GM18498 (cell line): ENCODE results near the gene KRTAP1-1.
"Not testable (repeated sequence)": the region's sequence is repeated elsewhere in the genome, so short reads cannot be mapped to it uniquely, and the experiment has no call there.

Experiments
- ATAC-seq: cut with Tn5 transposase; IDR thresholded peaks from one replicate; pipeline ENCODE4 v1.9.1; 2021; ENCODE audit warnings: mild to moderate bottlenecking, moderate library complexity; ENCODE audit not compliant: unreplicated experiment

Gene KRTAP1-1

DNA sequence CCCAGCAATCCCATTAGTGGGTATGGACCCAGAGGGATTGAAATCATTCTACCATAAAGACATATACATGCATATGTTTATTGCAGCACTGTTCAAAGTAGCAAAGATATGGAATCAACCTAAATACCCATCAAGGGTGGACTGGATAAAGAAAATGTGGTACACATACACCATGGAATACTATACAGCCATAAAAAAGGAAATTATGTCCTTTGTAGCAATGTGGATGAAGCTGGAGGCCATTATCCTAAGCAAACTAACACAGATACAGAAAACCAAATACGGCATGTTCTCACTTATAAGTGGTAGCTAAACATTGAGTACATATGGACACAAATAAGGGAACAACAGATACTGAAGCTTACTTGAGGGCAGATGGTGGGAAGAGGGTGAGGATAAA lies 16.3 kb upstream of the KRTAP1-1 start:
- ATAC-seq: no peak

DNA sequence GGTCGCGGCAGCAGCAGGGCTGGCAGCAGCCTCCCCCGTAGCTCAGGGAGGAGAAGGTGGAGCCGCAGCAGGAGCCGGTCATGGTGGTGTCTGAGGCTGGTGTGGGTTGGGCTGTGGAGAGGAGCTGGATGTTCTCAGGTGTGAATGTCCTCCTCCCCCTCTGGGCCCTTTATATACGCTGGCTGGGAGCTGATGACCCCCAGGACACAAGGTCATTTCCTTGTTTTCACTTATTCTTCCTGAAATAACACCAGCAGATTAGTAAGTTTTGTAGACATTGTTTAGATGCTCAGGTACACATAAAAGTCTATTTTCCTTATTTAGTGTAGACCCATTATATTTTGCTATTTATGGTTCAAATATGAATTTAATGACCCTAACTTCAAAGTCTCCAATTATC lies 13.9 kb upstream of the KRTAP1-1 start, which contains the start of gene KRTAP2-2:
KRTAP2-2 (minus strand) TSS at position 101 of the 400 bp plus-strand sequence; CDS start at position 82, 19 bp downstream.
- ATAC-seq: not testable (repeated sequence)

DNA sequence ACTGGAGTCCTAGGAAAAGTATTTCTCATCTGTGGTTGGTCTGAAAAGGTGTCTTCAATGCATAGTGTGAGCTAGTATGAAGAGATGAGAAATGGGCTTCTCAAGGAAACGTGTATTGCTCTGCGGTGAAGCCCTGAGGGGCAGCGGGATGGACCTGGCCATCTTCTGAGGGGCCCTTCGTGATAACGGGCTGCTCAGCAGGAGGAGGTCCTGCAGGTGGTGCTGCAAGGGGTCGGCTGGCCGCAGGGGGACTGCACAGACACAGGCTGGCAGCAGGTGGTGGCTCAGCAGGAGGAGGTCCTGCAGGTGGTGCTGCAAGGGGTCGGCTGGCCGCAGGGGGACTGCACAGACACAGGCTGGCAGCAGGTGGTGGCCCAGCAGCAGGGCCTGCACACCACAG lies 13.3 kb upstream of the KRTAP1-1 start:
- ATAC-seq: not testable (repeated sequence)

DNA sequence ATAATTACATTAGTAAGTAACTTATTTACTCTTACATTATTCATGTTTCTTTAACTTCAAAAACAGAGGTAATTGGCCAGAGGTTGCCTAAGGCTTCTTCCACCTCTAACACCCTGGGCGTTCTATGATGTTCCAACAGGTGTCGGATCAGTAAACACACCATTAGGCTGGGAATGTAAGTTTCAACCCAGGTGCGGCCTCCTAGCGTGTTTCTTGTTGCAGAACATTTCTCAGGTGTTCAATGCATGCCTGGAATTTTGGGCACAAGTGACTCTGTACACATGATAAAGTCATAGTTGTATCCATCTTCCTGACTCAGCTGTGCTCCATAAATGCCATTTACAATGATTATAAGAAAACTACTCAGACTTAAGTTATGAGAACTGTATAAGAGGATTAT lies 12.8 kb upstream of the KRTAP1-1 start:
- ATAC-seq: no peak

DNA sequence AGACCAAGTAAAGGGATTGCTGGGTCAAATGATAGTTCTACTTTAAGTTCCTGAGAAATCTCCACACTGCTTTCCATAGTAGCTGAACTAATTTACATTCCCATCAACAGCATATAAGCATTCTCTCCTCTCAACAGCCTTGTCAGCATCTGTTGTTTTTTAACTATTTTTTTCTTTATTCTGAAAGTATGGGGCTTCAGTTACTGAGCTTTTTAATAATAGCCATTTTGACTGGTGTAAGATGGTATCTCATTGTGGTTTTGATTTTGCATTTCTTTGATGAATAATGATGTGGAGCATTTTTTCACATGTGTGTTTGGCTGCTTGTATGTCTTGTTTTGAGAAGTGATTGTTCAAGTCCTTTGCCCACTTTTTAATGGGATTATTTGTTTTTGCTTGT lies 11.3 kb upstream of the KRTAP1-1 start:
- ATAC-seq: no peak

DNA sequence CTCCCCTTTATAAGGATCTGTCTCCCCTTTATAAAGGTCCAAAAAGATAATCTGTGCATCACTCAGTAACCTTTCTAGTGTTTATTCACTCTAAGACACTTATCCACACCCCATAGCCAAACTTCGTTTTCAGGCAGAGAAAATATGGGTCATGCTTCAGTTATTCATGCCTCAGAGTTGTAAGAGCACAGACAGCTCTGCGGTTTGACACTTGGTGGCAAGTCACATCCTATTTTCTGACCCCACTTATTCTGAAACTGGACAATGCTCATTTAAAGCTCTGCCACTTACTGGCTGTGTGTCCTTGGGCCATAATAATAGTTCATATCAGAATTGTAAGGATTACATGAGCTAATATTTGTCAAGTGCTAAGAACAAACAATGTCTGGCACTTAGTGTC lies 7.9 kb upstream of the KRTAP1-1 start:
- no peak for ATAC-seq

DNA sequence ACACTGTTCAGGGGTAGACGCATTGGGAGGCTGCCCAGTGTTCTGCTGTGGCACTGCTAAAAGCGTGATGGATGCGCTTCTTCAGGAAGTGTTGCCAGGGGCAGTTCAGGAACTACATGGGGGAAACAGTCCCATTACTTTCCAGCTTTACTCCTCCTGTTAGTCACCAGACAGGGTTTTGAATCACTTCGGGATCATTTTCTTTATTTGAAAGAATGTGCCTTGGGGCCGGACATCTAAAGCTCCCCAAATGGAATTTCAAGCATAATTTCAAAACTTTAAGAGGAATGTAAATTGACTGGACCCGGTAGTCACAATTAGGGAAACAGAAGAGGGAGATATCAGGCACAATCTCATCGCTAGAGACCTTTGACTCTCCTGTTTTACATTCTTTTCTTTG lies 7.2 kb upstream of the KRTAP1-1 start:
- ATAC-seq: no peak

DNA sequence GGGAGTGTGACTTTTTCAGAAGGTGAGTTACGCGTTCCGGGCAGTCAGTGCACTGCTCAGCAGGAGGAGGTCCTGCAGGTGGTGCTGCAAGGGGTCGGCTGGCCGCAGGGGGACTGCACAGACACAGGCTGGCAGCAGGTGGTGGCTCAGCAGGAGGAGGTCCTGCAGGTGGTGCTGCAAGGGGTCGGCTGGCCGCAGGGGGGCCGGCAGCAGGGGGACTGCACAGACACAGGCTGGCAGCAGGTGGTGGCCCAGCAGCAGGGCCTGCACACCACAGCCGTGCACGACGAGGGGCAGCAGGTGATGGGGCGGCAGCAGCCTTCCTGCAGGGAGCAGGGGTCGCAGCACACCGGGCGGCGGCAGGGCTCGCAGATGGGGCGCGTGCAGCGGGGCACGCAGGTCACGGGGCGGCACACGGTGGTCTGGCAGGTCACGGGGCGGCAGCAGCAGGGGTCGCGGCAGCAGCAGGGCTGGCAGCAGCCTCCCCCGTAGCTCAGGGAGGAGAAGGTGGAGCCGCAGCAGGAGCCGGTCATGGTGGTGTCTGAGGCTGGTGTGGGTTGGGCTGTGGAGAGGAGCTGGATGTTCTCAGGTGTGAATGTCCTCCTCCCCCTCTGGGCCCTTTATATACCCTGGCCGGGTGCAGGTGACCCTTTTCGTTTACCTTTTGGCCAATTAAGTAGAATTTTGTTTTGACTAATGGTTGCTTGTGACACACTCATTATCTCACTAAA lies 5.7 kb upstream of the KRTAP1-1 start, which contains the start of gene KRTAP2-1:
KRTAP2-1 (minus strand) TSS at position 582 of the 731 bp plus-strand sequence; CDS start at position 533, 49 bp downstream.
- ATAC-seq: not testable (repeated sequence)

DNA sequence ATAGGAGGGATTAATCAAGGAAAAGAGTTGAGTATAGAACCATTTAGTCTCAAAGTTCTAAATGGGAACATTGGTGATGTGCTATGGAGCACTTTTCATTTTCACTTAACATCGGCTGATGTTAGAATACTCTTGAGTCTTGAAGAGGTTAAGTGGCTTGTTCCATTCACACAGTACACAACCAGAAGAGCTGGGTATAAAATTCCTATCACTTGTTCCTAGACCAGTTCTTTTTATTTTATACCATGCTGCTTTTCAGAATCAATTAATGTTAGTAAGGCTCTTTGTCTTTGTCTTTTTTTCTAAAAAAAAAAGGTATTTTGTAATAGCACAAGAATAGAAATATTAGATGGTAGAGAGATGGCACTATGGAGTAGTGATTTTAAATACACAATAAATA lies 1.7 kb upstream of the KRTAP1-1 start:
- no peak for ATAC-seq

DNA sequence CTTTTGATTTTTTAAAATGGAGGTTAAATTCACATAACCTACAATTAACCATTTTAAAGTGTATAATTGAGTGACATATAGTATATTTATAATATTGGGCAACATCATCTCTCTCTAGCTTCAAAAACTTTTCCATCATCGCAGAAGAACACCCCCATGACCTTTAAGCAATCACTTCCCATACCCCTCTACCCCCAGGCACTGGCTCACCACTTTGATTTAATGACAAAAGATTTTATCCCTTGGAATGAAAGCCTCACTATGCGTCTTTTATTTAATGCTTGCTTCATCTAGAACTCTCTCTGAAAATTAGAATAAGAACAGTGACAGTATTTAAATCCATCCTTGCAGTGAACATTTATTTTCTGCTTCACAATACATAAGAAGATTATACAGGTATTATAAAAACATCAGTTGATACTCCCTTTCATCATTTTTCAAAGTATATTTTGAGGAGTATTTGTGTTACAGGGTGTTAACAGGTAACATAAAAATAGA lies 3.3 kb downstream of the KRTAP1-1 start:
- ATAC-seq: no peak

DNA sequence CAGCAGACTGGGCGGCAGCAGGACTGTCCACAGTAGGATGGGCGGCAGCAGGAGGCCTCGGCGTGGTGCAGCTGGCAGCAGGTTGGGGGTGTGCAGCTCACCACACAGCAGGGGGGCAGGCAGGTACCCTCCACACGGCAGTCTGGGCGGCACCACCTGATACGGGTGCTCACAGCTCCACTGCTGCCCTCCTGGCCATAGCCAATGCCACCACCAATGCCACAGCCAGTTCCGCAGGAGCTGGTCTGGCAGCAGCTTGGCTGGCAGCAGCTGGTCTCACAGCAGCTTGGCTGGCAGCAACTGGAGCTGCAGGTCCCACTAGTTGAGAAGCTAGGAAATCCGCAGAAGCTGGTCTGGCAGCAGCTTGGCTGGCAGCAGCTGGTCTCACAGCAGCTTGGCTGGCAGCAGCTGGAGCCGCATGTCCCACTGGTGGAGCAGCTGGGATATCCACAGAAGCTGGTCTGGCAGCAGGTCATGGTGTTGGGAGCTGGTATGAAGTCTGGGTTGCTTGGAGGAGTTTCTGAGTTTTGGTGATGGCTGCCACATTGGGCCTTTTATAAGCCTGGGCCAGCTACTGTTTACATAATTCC lies 6.8 kb downstream of the KRTAP1-1 start, which contains the start of gene KRTAP1-3:
KRTAP1-3 (minus strand) TSS at position 529 of the 590 bp plus-strand sequence; CDS start at position 476, 53 bp downstream.
- ATAC-seq: not testable (repeated sequence)

DNA sequence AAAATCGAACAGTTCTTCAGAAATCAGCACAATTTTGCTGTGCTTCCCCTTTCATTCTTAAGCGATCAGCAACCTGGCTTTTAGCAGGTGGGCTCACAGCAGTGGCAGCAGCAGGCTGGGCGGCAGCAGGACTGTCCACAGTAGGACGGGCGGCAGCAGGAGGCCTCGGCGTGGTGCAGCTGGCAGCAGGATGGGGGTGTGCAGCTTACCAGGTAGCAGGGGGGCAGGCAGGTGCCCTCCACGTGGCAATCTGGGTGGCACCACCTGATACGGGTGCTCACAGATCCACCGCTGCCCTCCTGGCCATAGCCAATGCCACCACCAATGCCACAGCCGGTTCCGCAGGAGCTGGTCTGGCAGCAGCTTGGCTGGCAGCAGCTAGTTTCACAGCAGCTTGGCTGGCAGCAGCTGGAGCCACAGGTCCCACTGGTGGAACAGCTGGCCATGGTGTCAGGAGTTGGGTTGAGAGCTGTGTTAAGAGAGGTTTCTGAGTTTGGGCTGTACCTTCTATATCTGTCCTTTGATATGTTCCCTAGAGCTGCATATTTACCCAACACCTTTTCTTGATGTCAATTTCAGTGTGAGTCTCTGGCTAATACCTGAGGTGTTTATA lies 11.5 kb downstream of the KRTAP1-1 start, which contains the start of gene KRTAP1-4:
KRTAP1-4 (minus strand) TSS at position 563 of the 613 bp plus-strand sequence; CDS start at position 446, 117 bp downstream.
- no peak for ATAC-seq

DNA sequence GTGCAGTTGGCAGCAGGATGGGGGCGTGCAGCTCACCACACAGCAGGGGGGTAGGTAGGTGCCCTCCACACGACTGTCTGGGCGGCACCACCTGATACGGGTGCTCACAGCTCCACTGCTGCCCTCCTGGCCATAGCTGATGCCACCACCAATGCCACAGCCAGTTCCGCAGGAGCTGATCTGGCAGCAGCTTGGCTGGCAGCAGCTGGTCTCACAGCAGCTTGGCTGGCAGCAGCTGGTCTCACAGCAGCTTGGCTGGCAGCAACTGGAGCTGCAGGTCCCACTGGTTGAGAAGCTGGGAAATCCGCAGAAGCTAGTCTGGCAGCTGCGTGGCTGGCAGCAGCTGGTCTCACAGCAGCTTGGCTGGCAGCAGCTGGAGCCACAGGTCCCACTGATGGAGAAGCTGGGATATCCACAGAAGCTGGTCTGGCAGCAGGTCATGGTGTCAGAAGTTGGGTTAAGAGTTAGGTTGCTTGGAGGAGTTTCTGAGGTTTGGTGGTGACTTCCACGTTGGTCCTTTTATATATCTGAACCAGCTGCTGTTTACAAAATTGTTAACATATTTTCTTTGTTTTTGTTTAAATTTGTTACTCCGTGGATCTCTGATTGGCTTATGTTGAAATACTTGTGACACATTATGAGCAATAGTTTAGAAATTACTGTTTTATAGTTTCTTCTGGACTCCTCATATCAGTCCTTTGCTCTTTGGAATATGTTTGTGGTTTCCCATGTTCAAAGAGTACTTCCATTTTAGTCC lies 14.4 kb downstream of the KRTAP1-1 start, which contains the start of gene KRTAP1-5:
KRTAP1-5 (minus strand) TSS at position 494 of the 757 bp plus-strand sequence; CDS start at position 441, 53 bp downstream.
- ATAC-seq: no peak

DNA sequence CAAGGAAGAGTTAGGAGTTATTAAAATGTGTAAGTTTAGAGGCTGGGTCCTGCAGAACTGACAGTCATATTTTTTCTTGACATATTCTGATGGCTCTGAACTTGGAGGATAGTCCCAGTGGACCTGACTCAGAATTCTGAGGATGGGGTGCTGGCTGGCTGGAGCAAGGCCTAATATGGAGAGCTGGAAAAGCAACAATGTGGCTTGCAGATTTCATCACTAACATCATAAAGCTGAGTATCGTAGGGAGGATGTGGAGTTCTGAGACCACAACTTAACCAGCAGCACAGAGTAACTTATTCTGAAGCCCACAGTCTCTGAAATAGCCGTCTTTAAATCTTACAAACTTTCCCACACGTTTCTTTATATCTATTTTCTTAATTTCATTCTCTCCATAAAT lies 16.6 kb downstream of the KRTAP1-1 start:
- ATAC-seq: no peak

DNA sequence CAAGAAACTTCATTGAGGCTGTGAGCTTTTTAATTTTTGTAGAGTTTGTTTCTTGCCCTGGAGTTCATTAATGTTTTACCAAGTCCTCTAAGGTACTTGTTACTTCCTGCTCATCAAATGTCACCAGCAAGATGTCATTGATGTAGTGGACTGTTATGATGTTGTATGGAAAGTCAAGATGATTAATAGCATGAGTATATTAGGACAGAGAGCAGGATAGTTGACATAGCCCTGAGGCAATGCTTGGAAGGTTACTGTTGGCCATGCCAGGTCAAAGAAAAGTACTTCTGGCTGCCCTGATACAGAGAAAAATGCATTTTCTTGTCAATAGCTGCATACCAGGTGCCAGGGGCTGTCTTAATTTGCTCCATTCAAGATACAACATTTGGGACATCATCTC lies 20.9 kb downstream of the KRTAP1-1 start:
- no peak for ATAC-seq

DNA sequence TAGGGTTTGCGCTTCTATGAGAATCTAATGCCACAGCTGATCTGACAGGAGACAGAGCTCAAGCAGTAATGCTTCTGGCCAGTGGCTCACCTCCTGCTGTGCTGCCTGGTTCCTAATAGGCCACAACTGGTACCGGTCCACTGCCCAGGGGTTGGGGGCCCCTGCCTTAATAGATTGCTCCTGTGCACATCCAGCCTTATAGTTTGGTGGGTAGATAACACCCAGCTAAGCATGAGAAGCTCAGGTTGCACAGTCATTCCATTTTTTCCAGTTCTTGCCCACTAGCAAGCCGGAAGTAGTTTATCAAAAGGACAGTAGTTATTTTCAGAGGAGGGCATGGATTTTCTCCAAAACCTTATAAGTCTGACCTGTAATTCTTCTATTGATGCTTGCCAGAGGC lies 21.8 kb downstream of the KRTAP1-1 start:
- ATAC-seq: no peak

DNA sequence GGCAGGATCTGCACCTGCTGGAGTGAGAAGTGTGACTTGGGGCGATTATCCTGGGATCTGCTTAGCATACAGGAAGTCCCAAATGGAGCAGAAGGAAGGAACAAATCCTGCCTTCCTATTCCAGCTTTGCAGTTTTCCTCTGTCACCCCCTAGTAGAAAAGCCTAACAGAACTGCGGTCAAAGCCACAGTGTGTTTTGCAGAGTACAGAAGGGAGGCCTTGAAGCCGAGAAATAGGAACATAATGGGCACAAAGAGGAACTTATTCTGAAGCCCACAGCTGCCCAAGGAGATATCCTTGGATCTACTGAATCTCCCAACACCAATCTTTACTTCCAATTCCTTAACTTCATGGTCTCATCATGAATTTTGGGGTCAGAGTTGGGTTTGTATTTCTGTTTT lies 22.7 kb downstream of the KRTAP1-1 start:
- no peak for ATAC-seq

DNA sequence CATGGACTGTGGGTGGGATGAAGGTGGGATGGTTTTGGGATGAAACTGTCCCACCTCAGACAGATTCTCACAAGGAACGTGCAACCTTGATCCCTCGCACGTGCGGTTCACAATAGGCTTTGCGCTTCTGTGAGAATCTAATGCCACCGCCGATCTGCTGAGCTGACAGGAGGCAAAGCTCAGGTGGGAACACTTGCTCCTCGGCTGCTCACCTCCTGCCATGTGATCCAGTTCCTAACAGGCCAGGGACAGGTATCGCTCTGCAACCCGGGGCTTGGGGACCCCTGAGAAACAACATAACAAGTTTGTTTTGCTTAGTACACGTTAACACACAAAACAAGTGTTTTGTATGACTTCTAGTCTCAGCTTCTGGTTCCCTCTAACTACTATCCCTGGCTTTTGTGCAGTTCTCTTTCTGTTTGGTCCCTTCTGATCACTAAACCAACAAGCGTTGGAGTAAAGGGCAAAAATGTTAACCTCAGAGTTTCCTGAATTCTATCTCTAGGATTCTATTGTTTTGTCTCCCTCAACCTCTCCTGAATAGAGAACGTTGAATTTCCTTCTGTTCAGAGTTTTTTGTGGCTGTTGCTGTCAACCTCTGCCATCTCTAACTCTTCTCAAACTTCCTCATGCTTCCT lies 24.6 kb downstream of the KRTAP1-1 start:
- ATAC-seq: no peak

DNA sequence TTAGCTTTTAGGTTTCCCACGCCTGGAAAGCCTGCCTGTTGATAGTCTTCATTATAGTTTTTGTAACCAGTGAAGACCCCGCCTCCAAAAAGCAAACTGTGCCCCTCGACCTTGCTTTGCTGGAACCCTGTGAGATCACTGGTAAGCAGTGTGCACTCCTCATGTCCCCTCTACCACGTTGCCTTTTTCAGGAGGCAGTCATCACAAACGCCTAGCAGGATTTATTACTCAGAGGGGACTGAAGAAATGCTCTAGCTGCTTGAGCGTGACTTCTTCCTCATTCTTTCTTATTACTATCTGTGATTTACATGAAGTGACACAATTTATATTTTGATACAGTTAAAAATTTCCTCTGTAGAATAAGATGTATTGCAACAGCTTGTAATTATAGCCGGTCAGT lies 25.8 kb downstream of the KRTAP1-1 start:
- ATAC-seq: no peak

DNA sequence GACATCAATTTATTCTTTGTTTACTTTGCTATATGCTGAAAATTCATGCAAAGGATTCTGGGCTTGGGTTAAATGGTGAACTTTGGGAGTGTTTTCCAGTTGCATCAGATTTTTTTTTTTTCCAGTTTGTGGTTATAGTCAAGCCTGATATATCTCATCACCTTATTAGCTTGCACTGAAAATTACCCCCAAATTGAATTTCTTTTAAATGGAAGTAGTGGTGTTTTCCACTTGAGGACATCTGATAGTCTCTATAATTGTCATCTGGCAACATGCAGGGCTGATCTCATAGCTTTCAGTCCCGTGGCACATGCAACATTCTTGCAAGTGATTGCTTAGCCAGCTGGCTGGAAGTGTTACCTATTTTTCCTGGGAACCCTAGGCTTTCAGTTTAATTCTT lies 27.6 kb downstream of the KRTAP1-1 start:
- ATAC-seq: no peak
